NK-92 treated with Interleukin-12 subunit alpha and Interleukin-12 subunit beta, amount 100 ng/mL, for 24 hours (cell line): Measurements from ENCODE around the gene COL11A2.

ENCODE experiments used
- DNase-seq: peaks from one replicate; lab custom pipeline; 2025; lab: John Stamatoyannopoulos, UW

Gene COL11A2

DNA sequence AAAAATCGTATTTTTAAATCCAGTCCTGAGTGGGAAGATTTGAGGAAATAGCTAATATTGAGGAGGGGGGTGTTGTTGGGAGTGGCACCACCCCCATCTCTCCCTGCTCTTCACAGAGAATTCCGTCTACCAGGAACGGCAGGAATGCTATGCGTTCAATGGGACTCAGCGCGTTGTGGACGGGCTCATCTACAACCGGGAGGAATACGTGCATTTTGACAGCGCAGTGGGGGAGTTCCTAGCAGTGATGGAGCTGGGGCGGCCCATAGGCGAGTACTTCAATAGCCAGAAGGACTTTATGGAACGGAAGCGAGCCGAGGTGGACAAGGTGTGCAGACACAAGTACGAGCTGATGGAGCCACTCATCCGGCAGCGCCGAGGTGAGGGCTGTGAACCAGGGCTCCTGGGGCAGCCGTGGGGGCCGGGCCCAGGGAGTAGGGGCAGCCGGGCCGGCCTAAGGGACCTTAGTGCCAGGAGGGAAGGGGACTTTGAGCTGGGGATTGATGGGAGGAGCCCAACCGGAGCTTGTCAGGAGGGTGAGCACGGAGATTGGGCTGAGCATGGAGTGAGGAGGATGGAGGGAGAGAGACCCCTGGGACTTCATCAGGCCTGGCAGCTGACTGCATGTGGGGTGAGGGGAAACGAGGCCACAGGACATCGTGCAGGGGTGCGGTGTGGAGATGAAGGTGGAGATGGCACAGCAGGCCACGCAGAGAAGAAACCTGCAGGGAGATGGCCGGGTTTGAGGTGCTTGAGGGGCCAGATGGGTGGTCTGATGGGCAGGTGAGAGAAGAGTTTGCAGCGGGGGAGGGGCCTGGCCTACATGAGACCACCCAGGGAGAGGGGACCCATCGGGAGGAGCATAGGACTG, 75.2 kb downstream of the COL11A2 start:
- no peak for DNase-seq

DNA sequence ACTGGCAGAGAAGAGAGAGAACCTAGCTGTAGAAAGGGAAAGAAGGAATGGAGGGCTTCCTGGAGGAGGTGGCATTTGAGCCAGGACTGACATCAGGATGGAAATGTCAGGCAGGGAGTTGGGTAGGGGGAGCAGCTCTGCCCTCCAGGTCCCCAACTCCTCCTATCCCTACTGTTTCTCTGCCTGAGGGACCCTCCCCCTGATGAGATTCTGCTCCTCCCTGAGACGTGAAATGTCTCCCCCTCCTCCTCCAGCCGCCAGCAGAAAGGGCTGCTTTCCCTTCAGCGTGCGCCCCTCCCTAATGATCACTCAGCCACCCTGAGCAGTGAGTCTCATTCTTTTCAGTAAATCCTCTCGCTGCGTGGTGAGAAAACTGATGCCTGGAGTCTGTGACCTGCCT, 75.8 kb downstream of the COL11A2 start:
- DNase-seq = no peak

- no peak for DNase-seq
Measured at GRCh38 chr6:33114406-33114805, 77.9 kb downstream of the COL11A2 start.

DNA sequence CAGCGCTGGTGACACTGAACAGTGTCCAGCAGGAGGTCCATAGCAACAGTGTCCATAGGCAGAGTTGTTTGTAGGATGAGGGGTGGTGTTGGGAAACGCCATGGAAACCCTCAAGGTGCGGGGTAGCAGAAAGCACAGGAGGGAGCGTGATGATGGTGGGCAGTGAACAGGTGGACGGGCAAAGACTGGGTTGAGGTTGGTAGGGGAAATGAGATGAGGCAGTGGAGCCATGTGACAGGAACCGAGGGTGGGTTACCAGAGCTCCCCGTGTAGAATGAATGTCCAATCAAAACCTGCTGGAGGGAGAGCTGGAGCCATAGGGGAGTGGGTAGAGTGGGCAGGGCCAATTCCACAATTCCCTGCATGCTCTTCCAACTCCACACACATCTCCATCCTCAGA, 78.5 kb downstream of the COL11A2 start:
- no peak for DNase-seq
